ENCODE data around the gene C12orf76. TPM values are rescaled to one million over a fixed set of nuclear protein-coding genes. Genes with fewer than 3 reads are reported as not detected.
"Not testable (repeated sequence)": the region's sequence is repeated elsewhere in the genome, so short reads cannot be mapped to it uniquely, and the experiment has no call there.

The C12orf76 gene
- polyA plus RNA-seq, 2 of the 4 experiments (the other 2 are of a cell fraction): 13.3 to 22.6 TPM

DNA sequence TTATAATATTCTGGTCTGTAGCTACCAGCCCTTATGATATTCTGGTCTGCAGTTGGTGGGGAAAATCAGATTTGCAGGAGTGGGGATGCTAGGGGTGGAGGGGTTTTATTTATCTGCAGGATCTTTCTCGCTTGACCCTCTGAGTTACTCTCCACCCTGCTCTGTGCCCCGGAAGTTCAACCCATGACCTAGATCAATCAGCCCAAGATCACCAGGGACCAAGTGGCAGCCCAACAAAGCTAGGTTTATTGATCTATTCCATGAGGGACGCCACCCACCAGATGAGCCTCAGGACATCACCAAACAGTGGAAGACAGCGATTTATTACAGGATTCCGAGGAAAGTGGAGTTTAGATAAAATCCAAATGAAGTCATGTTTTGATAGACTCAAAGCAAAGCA lies 25.8 kb upstream of the C12orf76 start (continued):
- no peak for TF ChIP-seq CBX2 (IDR thresholded peaks at IDR 0.05; ENCODE audit: borderline replicate concordance, low read depth)
- no peak for TF ChIP-seq EP300 (IDR thresholded peaks at IDR 0.05)

GRCh38 chr12:110073049-110073831 lies 24.9 kb upstream of the C12orf76 start:
- CTCF ChIA-PET: interaction anchor here (1.0 to 1.5 kb wide), 3 partner anchors 17 to 358 kb away, joined by 3 read pairs; no protein-coding TSS in a partner anchor
- POLR2A ChIA-PET: no interaction called here
- ATAC-seq (peak in 1 of 2 experiments; percentile 39; a peak in 4 of 6 replicates), DNase-seq (ENCODE audit: low read depth in 1 of 2, low spot score in 1 of 2) (no peak), FAIRE-seq (no peak)
- 78% methylated on average over 19 of the region's 19 CpGs for WGBS (ENCODE audit: missing lambda C conversion rate)
- TF ChIP-seq JUNB (IDR thresholded peaks at IDR 0.05): no peak
- TF ChIP-seq, protein P1, sequence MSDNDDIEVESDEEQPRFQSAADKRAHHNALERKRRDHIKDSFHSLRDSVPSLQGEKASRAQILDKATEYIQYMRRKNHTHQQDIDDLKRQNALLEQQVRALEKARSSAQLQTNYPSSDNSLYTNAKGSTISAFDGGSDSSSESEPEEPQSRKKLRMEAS (IDR thresholded peaks at IDR 0.05): no peak
- TF ChIP-seq HES2 (IDR thresholded peaks at IDR 0.05): no peak
- TF ChIP-seq BHLHE40 (IDR thresholded peaks at IDR 0.05; ENCODE audit: low read depth, low read length): no peak
- TF ChIP-seq USF2 (IDR thresholded peaks at IDR 0.05): no peak
- TF ChIP-seq RAD21 (conservative IDR thresholded peaks at IDR 0.05 in 1 of 2, IDR thresholded peaks at IDR 0.05 in 1 of 2): no peak
- no peaks in the 10 kb centered on the region for H3K9me3 ChIP-seq
- H3K4me3 ChIP-seq: no peak overlapping the region
- 0 out of 6 replicates have a peak overlapping the region, but pooled peaks of 1 of the 2 experiments have one; percentile 22 for H3K27ac ChIP-seq
- no peak overlapping the region for H3K4me2 ChIP-seq
- no peaks in the 10 kb centered on the region for H3K4me1 ChIP-seq

DNA sequence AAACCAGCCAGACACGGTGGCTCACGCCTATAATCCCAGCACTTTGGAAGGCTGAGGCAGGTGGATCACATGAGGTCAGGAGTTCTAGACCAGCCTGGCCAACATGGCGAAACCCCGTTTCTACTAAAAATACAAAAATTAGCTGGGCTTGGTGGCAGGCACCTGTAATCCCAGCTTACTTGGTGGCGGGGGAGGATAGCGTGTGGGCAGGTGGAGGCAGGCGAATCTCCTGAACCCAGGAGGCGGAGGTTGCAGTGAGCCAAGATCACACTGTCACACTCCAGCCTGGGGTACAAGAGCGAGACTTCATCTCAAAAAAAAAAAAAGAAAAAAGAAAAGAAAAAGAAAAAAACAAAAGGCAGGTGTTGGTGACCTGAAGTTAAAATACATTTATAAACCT lies 24.3 kb upstream of the C12orf76 start:
- FAIRE-seq; POLR2A ChIA-PET; H3K4me1 ChIP-seq; CTCF ChIA-PET; H3K4me2 ChIP-seq; DNase-seq (ENCODE audit: low read depth in 1 of 2, low spot score in 1 of 2); H3K9me3 ChIP-seq; H3K27ac ChIP-seq; H3K4me3 ChIP-seq; ATAC-seq: not testable (repeated sequence)
- WGBS (ENCODE audit: missing lambda C conversion rate): 82% methylated on average over 9 of the region's 9 CpGs

GRCh38 chr12:110071967-110072366 lies 23.6 kb upstream of the C12orf76 start:
- TF ChIP-seq PHF8 (IDR thresholded peaks at IDR 0.05; ENCODE audit: borderline replicate concordance, low read depth) (no peak), POLR2AphosphoS2 (conservative IDR thresholded peaks at IDR 0.05; ENCODE audit: low read length) (no peak), CEBPB (IDR thresholded peaks at IDR 0.05) (no peak), CHD4 (IDR thresholded peaks at IDR 0.05; ENCODE audit: borderline replicate concordance) (no peak), BHLHE40 (IDR thresholded peaks at IDR 0.05; ENCODE audit: low read depth, low read length) (no peak), NR3C1 (IDR thresholded peaks at IDR 0.05) (no peak), RCOR1 (IDR thresholded peaks at IDR 0.05; ENCODE audit: low read depth, low read length) (no peak), RAD21 (conservative IDR thresholded peaks at IDR 0.05 in 1 of 2, IDR thresholded peaks at IDR 0.05 in 1 of 2) (no peak)
- ChIA-PET CTCF (interaction anchor here (0.7 to 0.8 kb wide), 2 partner anchors 25 to 30 kb away, joined by 3 to 4 read pairs; no protein-coding TSS in a partner anchor), POLR2A (no interaction called here)
- ATAC-seq: no peak
- Histone ChIP-seq H3K9me3 (no peaks in the 10 kb centered on the region), H3K4me2 (no peak overlapping the region), H3K4me3 (no peak overlapping the region), H3K4me1 (no peaks in the 10 kb centered on the region), H3K27ac (no peak overlapping the region)
- WGBS (ENCODE audit: missing lambda C conversion rate): 60% methylated on average over 3 of the region's 3 CpGs
- no peak for DNase-seq (ENCODE audit: low read depth in 1 of 2, low spot score in 1 of 2)
- FAIRE-seq: no peak

DNA sequence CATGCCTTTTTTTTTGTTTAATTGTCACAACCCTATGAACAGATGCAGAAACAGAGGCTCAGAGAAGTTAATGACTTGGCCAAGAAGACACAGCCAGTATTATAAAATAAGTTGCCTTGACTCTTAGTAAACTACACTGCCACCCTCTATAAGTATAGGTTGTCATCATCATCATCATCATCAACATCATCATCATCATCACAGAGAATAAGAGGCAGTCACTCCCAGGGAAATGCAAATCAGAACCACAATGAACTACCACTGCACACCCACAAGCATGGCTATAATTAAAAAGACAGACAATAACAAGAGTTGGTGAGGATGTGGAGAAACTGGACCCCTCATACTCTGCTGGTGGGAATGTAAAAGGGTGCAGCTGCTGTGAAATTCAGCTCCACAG lies 23.2 kb upstream of the C12orf76 start:
- no peak for ATAC-seq
- Histone ChIP-seq H3K4me2 (no peak overlapping the region), H3K4me1 (no peaks in the 10 kb centered on the region), H3K4me3 (no peak overlapping the region), H3K9me3 (no peaks in the 10 kb centered on the region), H3K27ac (no peak overlapping the region)
- CTCF ChIA-PET: interaction anchor here (0.7 to 0.8 kb wide), 2 partner anchors 25 to 31 kb away, joined by 3 to 4 read pairs; no protein-coding TSS in a partner anchor
- POLR2A ChIA-PET: no interaction called here
- DNase-seq (ENCODE audit: low read depth in 1 of 2, low spot score in 1 of 2): no peak
- TF ChIP-seq ZNF302 (CRISPR knock-in tag; IDR thresholded peaks at IDR 0.05) (no peak), EHMT2 (IDR thresholded peaks at IDR 0.05; ENCODE audit: low read depth) (no peak), KDM1A (IDR thresholded peaks at IDR 0.05; ENCODE audit: low read depth) (no peak), KDM5A (IDR thresholded peaks at IDR 0.05) (no peak)
- FAIRE-seq: no peak
